Natural killer cell (primary cell): Measurements from ENCODE around the gene MGME1. TPM values are rescaled to one million over a fixed set of nuclear protein-coding genes. Genes with fewer than 3 reads are reported as not detected.

ENCODE experiments used
- ATAC-seq, 3 donors: fragments of 150-1000 bp in 2 of 3; fragments of 200-7000 bp in 1 of 3; cut with Tn5 transposase; 1 replicate in 1 of 3; 2 replicates in 2 of 3; pipeline ENCODE4 v1.10.0; 2021; ENCODE audit warnings: mild to moderate bottlenecking in 2 of 3, moderate library complexity in 2 of 3
- DNase-seq, 2 donors: peaks; one replicate each; pipeline versions ENCODE4 v3.0.0 to v3.0.0-alpha.2; 2013 to 2021; ENCODE audit warnings: mixed read lengths in 1 of 2
- H3K27ac ChIP-seq: one replicate; pipeline ENCODE4 v1.5.1; 2013; ENCODE audit warnings: mild to moderate bottlenecking, low read length
- H3K27me3 ChIP-seq: one replicate; pipeline ENCODE4 v1.6.1; 2013; ENCODE audit warnings: low read length; ENCODE audit not compliant: control insufficient read depth, insufficient read depth
- H3K36me3 ChIP-seq: one replicate; pipeline ENCODE4 v1.6.1; 2013; ENCODE audit warnings: low read length; ENCODE audit not compliant: control insufficient read depth, insufficient read depth
- H3K4me1 ChIP-seq: one replicate; pipeline ENCODE4 v1.6.1; 2013; ENCODE audit warnings: low read length; ENCODE audit not compliant: control insufficient read depth, insufficient read depth
- H3K4me3 ChIP-seq: one replicate; pipeline ENCODE4 v1.5.1; 2013; ENCODE audit warnings: low read length
- H3K9me3 ChIP-seq: one replicate; pipeline ENCODE4 v1.6.1; 2013; ENCODE audit warnings: low read length; ENCODE audit not compliant: control insufficient read depth, insufficient read depth
- H3K27ac Mint-ChIP-seq, 2 donors: one replicate each; pipeline ENCODE4 v1.8.0; 2022; ENCODE audit warnings: mild to moderate bottlenecking in 2 of 2, mixed read lengths in 2 of 2, moderate library complexity in 1 of 2
- H3K27me3 Mint-ChIP-seq, 2 donors: one replicate each; pipeline ENCODE4 v1.8.0; 2022; ENCODE audit warnings: low read depth in 2 of 2, mixed read lengths in 2 of 2
- H3K36me3 Mint-ChIP-seq: one replicate; pipeline ENCODE4 v1.8.0; 2022; ENCODE audit warnings: mixed read lengths
- H3K4me1 Mint-ChIP-seq, 2 donors: one replicate each; pipeline ENCODE4 v1.8.0; 2022; ENCODE audit warnings: mixed read lengths in 2 of 2
- H3K4me3 Mint-ChIP-seq: one replicate; pipeline ENCODE4 v1.8.0; 2022; ENCODE audit warnings: mild to moderate bottlenecking, moderate library complexity, mixed read lengths
- H3K9me3 Mint-ChIP-seq, 2 donors: one replicate each; pipeline ENCODE4 v1.8.0; 2022; ENCODE audit warnings: mixed read lengths in 2 of 2
- WGBS: methylation state at CpG from one replicate; pipeline ENCODE4 v1.1.7; 2013; ENCODE audit warnings: missing lambda C conversion rate; ENCODE audit not compliant: insufficient coverage; 5-methylcytosine and 5-hydroxymethylcytosine counted together
- intact Hi-C: fragments of 100-400 bp; cut with micrococcal nuclease; formaldehyde crosslinking; loops from one replicate; pipeline ENCODE4 v1.14.2; 2022
- total RNA-seq, 4 donors: library from RNA; stranded (reverse); fragments of 120-200 nt in 1 of 4; gene quantifications; one replicate each; pipeline versions ENCODE4 v1.2.3 to v1.2.4, GENCODE V29; 2013 to 2022
- TF ChIP-seq, protein P1 (sequence below): fragments of 200-600 bp; IDR thresholded peaks from one replicate; pipeline ENCODE4 v1.8.0; 2022; ENCODE audit warnings: antibody characterized with exemption

The MGME1 gene
- total RNA-seq, 3 donors from 2014 or later (not counting 1 experiment from before 2014, with no cell fraction given): 10.3 to 25.1 (median 13.0) TPM

DNA sequence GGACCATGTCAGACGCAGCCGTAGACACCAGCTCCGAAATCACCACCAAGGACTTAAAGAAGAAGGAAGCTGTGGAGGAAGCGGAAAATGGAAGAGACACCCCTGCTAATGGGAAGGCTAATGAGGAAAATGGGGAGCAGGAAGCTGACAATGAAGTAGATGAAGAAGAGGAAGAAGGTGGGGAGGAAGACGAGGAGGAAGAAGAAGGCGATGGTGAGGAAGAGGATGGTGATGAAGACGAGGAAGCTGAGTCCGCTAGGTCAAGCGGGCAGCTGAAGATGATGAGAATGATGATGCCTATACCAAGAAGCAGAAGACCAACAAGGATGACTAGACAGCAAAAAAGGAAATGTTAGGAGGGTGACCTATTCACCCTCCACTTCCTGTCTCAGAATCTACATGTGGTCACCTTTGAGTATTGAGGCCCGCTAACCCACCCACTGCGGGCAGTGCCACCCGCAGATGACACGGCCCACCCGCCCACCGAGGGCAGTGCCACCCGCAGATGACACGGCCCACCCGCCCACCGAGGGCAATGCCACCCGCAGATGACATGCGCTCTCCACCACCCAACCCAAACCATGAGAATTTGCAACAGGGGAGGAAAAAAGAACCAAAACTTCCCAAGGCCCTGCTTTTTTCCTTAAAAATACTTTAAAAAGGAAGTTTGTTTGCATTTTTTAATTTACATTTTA lies 43.3 kb downstream of the MGME1 start:
- H3K36me3 ChIP-seq: no peaks in the 10 kb centered on the region
- no peaks in the 10 kb centered on the region for H3K4me1 ChIP-seq
- no peak overlapping the region for H3K4me3 Mint-ChIP-seq
- H3K9me3 Mint-ChIP-seq: no peaks in the 10 kb centered on the region
- intact Hi-C loops: no loop called here
- no peaks in the 10 kb centered on the region for H3K4me1 Mint-ChIP-seq
- no peak for DNase-seq
- no peaks in the 10 kb centered on the region for H3K9me3 ChIP-seq
- no peak overlapping the region for H3K4me3 ChIP-seq
- ATAC-seq: no peak
- H3K27me3 ChIP-seq: no peaks in the 10 kb centered on the region
- H3K27me3 Mint-ChIP-seq: no peaks in the 10 kb centered on the region
- WGBS: 70% methylated on average over 21 of the region's 21 CpGs
- no peaks in the 10 kb centered on the region for H3K36me3 Mint-ChIP-seq
- TF ChIP-seq, protein P1, sequence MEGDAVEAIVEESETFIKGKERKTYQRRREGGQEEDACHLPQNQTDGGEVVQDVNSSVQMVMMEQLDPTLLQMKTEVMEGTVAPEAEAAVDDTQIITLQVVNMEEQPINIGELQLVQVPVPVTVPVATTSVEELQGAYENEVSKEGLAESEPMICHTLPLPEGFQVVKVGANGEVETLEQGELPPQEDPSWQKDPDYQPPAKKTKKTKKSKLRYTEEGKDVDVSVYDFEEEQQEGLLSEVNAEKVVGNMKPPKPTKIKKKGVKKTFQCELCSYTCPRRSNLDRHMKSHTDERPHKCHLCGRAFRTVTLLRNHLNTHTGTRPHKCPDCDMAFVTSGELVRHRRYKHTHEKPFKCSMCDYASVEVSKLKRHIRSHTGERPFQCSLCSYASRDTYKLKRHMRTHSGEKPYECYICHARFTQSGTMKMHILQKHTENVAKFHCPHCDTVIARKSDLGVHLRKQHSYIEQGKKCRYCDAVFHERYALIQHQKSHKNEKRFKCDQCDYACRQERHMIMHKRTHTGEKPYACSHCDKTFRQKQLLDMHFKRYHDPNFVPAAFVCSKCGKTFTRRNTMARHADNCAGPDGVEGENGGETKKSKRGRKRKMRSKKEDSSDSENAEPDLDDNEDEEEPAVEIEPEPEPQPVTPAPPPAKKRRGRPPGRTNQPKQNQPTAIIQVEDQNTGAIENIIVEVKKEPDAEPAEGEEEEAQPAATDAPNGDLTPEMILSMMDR: no peak
- no peak overlapping the region for H3K27ac ChIP-seq
- H3K27ac Mint-ChIP-seq: no peak overlapping the region

- no peaks in the 10 kb centered on the region for H3K4me1 ChIP-seq
- H3K9me3 Mint-ChIP-seq: no peaks in the 10 kb centered on the region
- H3K4me3 Mint-ChIP-seq: no peak overlapping the region
- H3K36me3 Mint-ChIP-seq: no peaks in the 10 kb centered on the region
- intact Hi-C loops: no loop called here
- DNase-seq: no peak
- no peak overlapping the region for H3K27ac ChIP-seq
- no peaks in the 10 kb centered on the region for H3K27me3 ChIP-seq
- H3K36me3 ChIP-seq: no peaks in the 10 kb centered on the region
- TF ChIP-seq, protein P1: no peak
- no peaks in the 10 kb centered on the region for H3K27me3 Mint-ChIP-seq
- 100% methylated on average over 2 of the region's 2 CpGs for WGBS
- no peak overlapping the region for H3K4me3 ChIP-seq
- no peaks in the 10 kb centered on the region for H3K4me1 Mint-ChIP-seq
- ATAC-seq: no peak
- H3K27ac Mint-ChIP-seq: no peak overlapping the region
- no peaks in the 10 kb centered on the region for H3K9me3 ChIP-seq
Measured at GRCh38 chr20:18012901-18013300, 44.1 kb downstream of the MGME1 start.

- H3K27ac ChIP-seq: no peak overlapping the region
- no peak overlapping the region for H3K4me3 Mint-ChIP-seq
- no peaks in the 10 kb centered on the region for H3K36me3 Mint-ChIP-seq
- no peaks in the 10 kb centered on the region for H3K27me3 Mint-ChIP-seq
- H3K4me1 Mint-ChIP-seq: no peaks in the 10 kb centered on the region
- H3K9me3 Mint-ChIP-seq: no peaks in the 10 kb centered on the region
- no peaks in the 10 kb centered on the region for H3K9me3 ChIP-seq
- TF ChIP-seq, protein P1: no peak
- no peak overlapping the region for H3K27ac Mint-ChIP-seq
- no peaks in the 10 kb centered on the region for H3K36me3 ChIP-seq
- ATAC-seq: no peak
- H3K4me1 ChIP-seq: no peaks in the 10 kb centered on the region
- intact Hi-C loops: no loop called here
- 84% methylated on average over 6 of the region's 6 CpGs for WGBS
- H3K27me3 ChIP-seq: no peaks in the 10 kb centered on the region
- no peak overlapping the region for H3K4me3 ChIP-seq
- no peak for DNase-seq
Measured at GRCh38 chr20:18014411-18014810, 45.6 kb downstream of the MGME1 start.

GRCh38 chr20:18016772-18017171 lies 48.0 kb downstream of the MGME1 start:
- no peaks in the 10 kb centered on the region for H3K9me3 ChIP-seq
- 80% methylated on average over 3 of the region's 3 CpGs for WGBS
- no peaks in the 10 kb centered on the region for H3K27me3 ChIP-seq
- H3K27ac ChIP-seq: no peak overlapping the region
- no peaks in the 10 kb centered on the region for H3K36me3 ChIP-seq
- TF ChIP-seq, protein P1: no peak
- no peak overlapping the region for H3K27ac Mint-ChIP-seq
- no peak overlapping the region for H3K4me3 Mint-ChIP-seq
- H3K4me1 Mint-ChIP-seq: no peaks in the 10 kb centered on the region
- no peak overlapping the region for H3K4me3 ChIP-seq
- no peaks in the 10 kb centered on the region for H3K27me3 Mint-ChIP-seq
- DNase-seq (no peak), ATAC-seq (no peak)
- no peaks in the 10 kb centered on the region for H3K4me1 ChIP-seq
- H3K36me3 Mint-ChIP-seq: no peaks in the 10 kb centered on the region
- H3K9me3 Mint-ChIP-seq: no peaks in the 10 kb centered on the region
- intact Hi-C loops: no loop called here
